Vagina (tissue), 2 donors: Measurements from ENCODE around the gene ATP8A1. TPM values are rescaled to one million over a fixed set of nuclear protein-coding genes. Genes with fewer than 3 reads are reported as not detected.

Source experiments
- DNase-seq, 2 donors: peaks; one replicate each; pipeline ENCODE4 v3.0.0-alpha.2; 2017; ENCODE audit errors: extremely low spot score in 2 of 2
- H3K27ac ChIP-seq: fragments of 200-600 bp; sonication (generic); one replicate; pipeline ENCODE4 v1.5.1; 2019
- H3K27me3 ChIP-seq: fragments of 200-600 bp; sonication (generic); one replicate; pipeline ENCODE4 v1.5.1; 2019
- H3K36me3 ChIP-seq, 2 donors: fragments of 200-600 bp; sonication (generic); one replicate each; pipeline ENCODE4 v1.5.1; 2017 to 2019
- H3K4me1 ChIP-seq: fragments of 200-600 bp; sonication (generic); one replicate; pipeline ENCODE4 v1.5.1; 2019
- H3K4me3 ChIP-seq, 2 donors: fragments of 200-600 bp; sonication (generic); 1 replicate in 1 of 2; 2 replicates in 1 of 2; pipeline ENCODE4 v1.5.1; 2016 to 2019
- H3K9me3 ChIP-seq: fragments of 200-600 bp; sonication (generic); one replicate; pipeline ENCODE4 v1.5.1; 2019
- POLR2A ChIP-seq, 2 donors: fragments of 450-650 bp; IDR thresholded peaks; one replicate each; pipeline ENCODE4 v1.6.1; 2017; ENCODE audit warnings: antibody characterized with exemption in 2 of 2, mild to moderate bottlenecking in 2 of 2, moderate library complexity in 2 of 2
- POLR2AphosphoS5 ChIP-seq, 2 donors: sonication (generic); formaldehyde crosslinking; IDR thresholded peaks; one replicate each; pipeline ENCODE4 v1.9.0; 2017; ENCODE audit warnings: antibody characterized with exemption in 2 of 2, mild to moderate bottlenecking in 2 of 2, low read depth in 1 of 2; ENCODE audit not compliant: insufficient read depth in 1 of 2
- intact Hi-C: fragments of 100-400 bp; cut with DNase I; formaldehyde crosslinking; loops from one replicate; pipeline ENCODE4 v1.15.1; 2023
- total RNA-seq: library from RNA; depleted of rRNA; stranded (reverse); fragments of >200 nt; gene quantifications from one replicate; pipeline ENCODE4 v1.2.3, GENCODE V29; 2016
- TF ChIP-seq, protein P1 (sequence below), 3 experiments: fragments of 450-650 bp in 2 of 3; fragments of 200-600 bp in 1 of 3; sonication (generic) in 1 of 3; IDR thresholded peaks; one replicate each; pipeline ENCODE4 v1.5.1; 2017 to 2019; ENCODE audit warnings: antibody characterized with exemption in 3 of 3, mild to moderate bottlenecking in 2 of 3, moderate library complexity in 2 of 3

ATP8A1 gene
- total RNA-seq, 1 donor from 2014 or later, result 10.8 TPM

GRCh38 chr4:42480281-42480680 is 176.6 kb downstream of the ATP8A1 start:
- intact Hi-C loops, result no loop called here
- no peaks in the 10 kb centered on the region for H3K9me3 ChIP-seq
- H3K36me3 ChIP-seq, result no peaks in the 10 kb centered on the region
- H3K4me3 ChIP-seq, result no peak overlapping the region
- H3K4me1 ChIP-seq, result peaks cover 7% of the 10 kb centered on the region
- no peak for DNase-seq
- no peaks in the 10 kb centered on the region for H3K27me3 ChIP-seq
- TF ChIP-seq, protein P1, sequence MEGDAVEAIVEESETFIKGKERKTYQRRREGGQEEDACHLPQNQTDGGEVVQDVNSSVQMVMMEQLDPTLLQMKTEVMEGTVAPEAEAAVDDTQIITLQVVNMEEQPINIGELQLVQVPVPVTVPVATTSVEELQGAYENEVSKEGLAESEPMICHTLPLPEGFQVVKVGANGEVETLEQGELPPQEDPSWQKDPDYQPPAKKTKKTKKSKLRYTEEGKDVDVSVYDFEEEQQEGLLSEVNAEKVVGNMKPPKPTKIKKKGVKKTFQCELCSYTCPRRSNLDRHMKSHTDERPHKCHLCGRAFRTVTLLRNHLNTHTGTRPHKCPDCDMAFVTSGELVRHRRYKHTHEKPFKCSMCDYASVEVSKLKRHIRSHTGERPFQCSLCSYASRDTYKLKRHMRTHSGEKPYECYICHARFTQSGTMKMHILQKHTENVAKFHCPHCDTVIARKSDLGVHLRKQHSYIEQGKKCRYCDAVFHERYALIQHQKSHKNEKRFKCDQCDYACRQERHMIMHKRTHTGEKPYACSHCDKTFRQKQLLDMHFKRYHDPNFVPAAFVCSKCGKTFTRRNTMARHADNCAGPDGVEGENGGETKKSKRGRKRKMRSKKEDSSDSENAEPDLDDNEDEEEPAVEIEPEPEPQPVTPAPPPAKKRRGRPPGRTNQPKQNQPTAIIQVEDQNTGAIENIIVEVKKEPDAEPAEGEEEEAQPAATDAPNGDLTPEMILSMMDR (IDR thresholded peaks at IDR 0.05), result no peak
- no peak for TF ChIP-seq POLR2AphosphoS5 (IDR thresholded peaks at IDR 0.05; ENCODE audit: insufficient read depth in 1 of 2, low read depth in 1 of 2)
- no peak for TF ChIP-seq POLR2A (IDR thresholded peaks at IDR 0.05)
- H3K27ac ChIP-seq, result no peak overlapping the region

- intact Hi-C loops, result no loop called here
- Histone ChIP-seq H3K27me3 (no peaks in the 10 kb centered on the region), H3K36me3 (no peaks in the 10 kb centered on the region), H3K27ac (no peak overlapping the region), H3K4me3 (no peak overlapping the region), H3K9me3 (no peaks in the 10 kb centered on the region), H3K4me1 (peaks cover 7% of the 10 kb centered on the region)
- DNase-seq, result no peak
- no peak for TF ChIP-seq POLR2A (IDR thresholded peaks at IDR 0.05)
- TF ChIP-seq POLR2AphosphoS5 (IDR thresholded peaks at IDR 0.05; ENCODE audit: insufficient read depth in 1 of 2, low read depth in 1 of 2), result no peak
- TF ChIP-seq, protein P1 (IDR thresholded peaks at IDR 0.05), result no peak
Measured at GRCh38 chr4:42478946-42479345, 178.0 kb downstream of the ATP8A1 start.

DNA sequence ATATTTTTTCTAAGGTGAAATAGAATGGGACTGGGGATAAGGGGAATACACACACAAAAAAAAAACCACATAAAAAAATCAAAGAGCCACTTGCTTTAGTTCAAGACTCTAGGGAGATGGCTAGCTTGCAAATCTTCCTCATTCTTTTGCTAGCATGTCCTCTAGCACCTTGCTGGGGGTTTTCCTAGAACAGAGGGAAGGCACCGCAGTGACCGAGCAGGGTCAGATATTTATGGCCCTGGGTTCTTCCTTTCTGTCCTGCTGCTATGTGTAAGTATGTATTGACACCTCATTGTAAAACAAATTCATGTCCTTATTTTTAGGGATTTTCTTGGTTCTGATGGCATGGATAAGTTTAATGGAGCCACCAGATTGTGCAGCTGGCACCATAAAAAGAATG is 178.4 kb downstream of the ATP8A1 start:
- H3K4me3 ChIP-seq, result no peak overlapping the region
- no peak for DNase-seq
- H3K36me3 ChIP-seq, result no peaks in the 10 kb centered on the region
- TF ChIP-seq POLR2AphosphoS5 (IDR thresholded peaks at IDR 0.05; ENCODE audit: insufficient read depth in 1 of 2, low read depth in 1 of 2) (no peak), POLR2A (IDR thresholded peaks at IDR 0.05) (no peak)
- TF ChIP-seq, protein P1 (IDR thresholded peaks at IDR 0.05), result no peak
- H3K27ac ChIP-seq, result no peak overlapping the region
- H3K4me1 ChIP-seq, result peaks cover 6% of the 10 kb centered on the region
- no peaks in the 10 kb centered on the region for H3K9me3 ChIP-seq
- H3K27me3 ChIP-seq, result no peaks in the 10 kb centered on the region
- intact Hi-C loops, result no loop called here

DNA sequence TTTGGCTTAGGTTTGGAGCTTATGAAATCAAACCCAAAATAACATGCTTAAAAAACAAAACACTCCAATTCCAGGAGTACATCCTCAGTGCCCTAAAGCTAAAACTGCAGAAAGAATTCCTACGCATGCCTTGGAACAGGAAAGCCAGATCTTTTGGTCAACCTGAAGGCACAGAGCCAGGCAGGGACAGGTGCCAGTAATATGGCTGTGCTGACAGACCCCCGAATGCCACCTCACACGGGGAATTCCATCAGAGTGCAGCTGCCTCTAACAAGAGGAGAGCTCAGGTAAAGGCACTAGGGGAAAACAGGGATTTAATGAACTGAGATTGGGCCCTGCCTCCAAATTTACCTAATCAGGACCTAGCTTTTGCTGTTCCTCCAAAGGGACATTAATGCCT is 182.5 kb downstream of the ATP8A1 start:
- no peak for TF ChIP-seq POLR2AphosphoS5 (IDR thresholded peaks at IDR 0.05; ENCODE audit: insufficient read depth in 1 of 2, low read depth in 1 of 2)
- TF ChIP-seq POLR2A (IDR thresholded peaks at IDR 0.05), result no peak
- TF ChIP-seq, protein P1 (IDR thresholded peaks at IDR 0.05), result no peak
- Histone ChIP-seq H3K27me3 (no peaks in the 10 kb centered on the region), H3K27ac (no peak overlapping the region), H3K36me3 (no peaks in the 10 kb centered on the region), H3K9me3 (no peaks in the 10 kb centered on the region), H3K4me3 (no peak overlapping the region), H3K4me1 (no peaks in the 10 kb centered on the region)
- DNase-seq, result no peak
- intact Hi-C loops, result no loop called here

GRCh38 chr4:42473071-42473684 is 183.7 kb downstream of the ATP8A1 start:
- Histone ChIP-seq H3K27me3 (no peaks in the 10 kb centered on the region), H3K9me3 (no peaks in the 10 kb centered on the region), H3K27ac (no peak overlapping the region), H3K4me3 (no peak overlapping the region), H3K36me3 (no peaks in the 10 kb centered on the region), H3K4me1 (no peaks in the 10 kb centered on the region)
- intact Hi-C loops, result no loop called here
- TF ChIP-seq, protein P1 (IDR thresholded peaks at IDR 0.05), result no peak
- TF ChIP-seq POLR2AphosphoS5 (IDR thresholded peaks at IDR 0.05; ENCODE audit: insufficient read depth in 1 of 2, low read depth in 1 of 2) (no peak), POLR2A (IDR thresholded peaks at IDR 0.05) (no peak)
- no peak for DNase-seq
